K562 (cell line): ENCODE results near the gene SRGAP3. TPM values are rescaled to one million over a fixed set of nuclear protein-coding genes. Genes with fewer than 3 reads are reported as not detected.
A peak's percentile ranks its signal among the peaks of the same experiment; 100 is the strongest.

Experiments used
- ATAC-seq: fragments of 200-7000 bp; cut with Tn5 transposase; 3 replicates; pipeline ENCODE4 v1.9.1; 2020; ENCODE audit warnings: moderate library complexity
- BruUV-seq: library from RNA; stranded (reverse); fragments of 400-500 nt; replicated peaks from 2 replicates; lab custom pipeline; 2021; lab: Mats Ljungman, UMichigan
- CTCF ChIA-PET: fragments of 300-600 bp; formaldehyde crosslinking; extraction: SDS; loops from one replicate; lab custom pipeline; 2021; ENCODE audit warnings: low intra/inter-chr PET ratio; lab: Yijun Ruan, JAX
- POLR2A ChIA-PET: fragments of 300-600, 350-650 bp; sonication (Branson Sonifier 250); formaldehyde crosslinking; extraction: SDS; loops from one replicate; lab custom pipeline; 2021; ENCODE audit warnings: antibody characterized with exemption, inconsistent platforms; lab: Yijun Ruan, JAX
- DNase-seq, 4 experiments: peaks; one replicate each; pipeline versions ENCODE4 v3.0.0 to v3.0.0-alpha.2; 2011 to 2018; ENCODE audit warnings: low spot score in 3 of 4, mixed read lengths in 3 of 4; ENCODE audit errors: extremely low read depth in 1 of 4
- FAIRE-seq: peaks from 2 replicates; lab custom pipeline; 2011; peaks lifted over from hg19 to GRCh38; lab: Jason Lieb, UNC
- H2AFZ ChIP-seq: 2 replicates; pipeline ENCODE4 v1.6.0; 2011; ENCODE audit warnings: low read depth, low read length, control low read depth, inconsistent platforms
- H3K27ac ChIP-seq: fragments of 200-600 bp; 3 replicates; pipeline ENCODE4 v1.8.0; 2011; ENCODE audit warnings: low read depth, mild to moderate bottlenecking, control low read depth, inconsistent platforms, low read length, moderate library complexity, mixed read lengths; ENCODE audit errors: extremely low read depth
- H3K27me3 ChIP-seq, 2 experiments: fragments of 300-600 bp in 1 of 2; 2 replicates in 1 of 2; 3 replicates in 1 of 2; pipeline versions ENCODE4 v1.6.0 to v1.8.0; 2011; ENCODE audit warnings: inconsistent platforms in 2 of 2, low read length in 2 of 2, mild to moderate bottlenecking in 1 of 2, mixed read lengths in 1 of 2, moderate library complexity in 1 of 2; ENCODE audit not compliant: control insufficient read depth in 2 of 2, insufficient read depth in 2 of 2
- H3K36me3 ChIP-seq: fragments of 300-600 bp; 3 replicates; pipeline ENCODE4 v1.8.0; 2011; ENCODE audit warnings: mild to moderate bottlenecking, low read length, inconsistent platforms; ENCODE audit not compliant: control insufficient read depth, insufficient read depth
- H3K4me1 ChIP-seq, 2 experiments: fragments of 200-600 bp in 1 of 2; replicated peaks in 1 of 2; 2 replicates in 1 of 2; 3 replicates in 1 of 2; pipeline versions ENCODE4 v1.5.1 to v1.8.0; 2011; ENCODE audit warnings: inconsistent platforms in 2 of 2, low read length in 2 of 2, mild to moderate bottlenecking in 1 of 2, mixed read lengths in 1 of 2, moderate library complexity in 1 of 2; ENCODE audit not compliant: control insufficient read depth in 2 of 2, insufficient read depth in 2 of 2
- H3K4me2 ChIP-seq: 2 replicates; pipeline ENCODE4 v1.6.1; 2011; ENCODE audit warnings: low read length, control low read depth, inconsistent platforms, mixed read lengths; ENCODE audit not compliant: insufficient read depth
- H3K4me3 ChIP-seq: fragments of 200-600 bp; sonication (generic), shearing (Covaris generic); 2 replicates; pipeline ENCODE4 v1.5.1; 2016; ENCODE audit warnings: control low read depth, inconsistent platforms
- H3K79me2 ChIP-seq: fragments of 200-600 bp; 3 replicates; pipeline ENCODE4 v1.8.0; 2011; ENCODE audit warnings: low read length, inconsistent platforms; ENCODE audit not compliant: control insufficient read depth, insufficient read depth
- H3K9ac ChIP-seq, 2 experiments: 2 replicates each; pipeline versions ENCODE4 v1.6.0 to v1.6.1; 2011; ENCODE audit warnings: low read depth in 2 of 2, low read length in 2 of 2, control low read depth in 1 of 2, inconsistent platforms in 1 of 2, mild to moderate bottlenecking in 1 of 2, mixed read lengths in 1 of 2; ENCODE audit not compliant: insufficient read depth in 1 of 2
- H3K9me1 ChIP-seq: one replicate; pipeline ENCODE4 v1.6.0; 2011; ENCODE audit warnings: inconsistent platforms, mild to moderate bottlenecking, low read length, moderate library complexity; ENCODE audit not compliant: control insufficient read depth, insufficient read depth
- H3K9me3 ChIP-seq: replicated peaks from 2 replicates; pipeline ENCODE4 v1.5.1; 2011; ENCODE audit warnings: low read depth, low read length, inconsistent platforms; ENCODE audit not compliant: control insufficient read depth, insufficient read depth
- H4K20me1 ChIP-seq: replicated peaks from 2 replicates; pipeline ENCODE4 v1.6.1; 2011; ENCODE audit warnings: low read length, inconsistent platforms, mixed read lengths; ENCODE audit not compliant: control insufficient read depth, insufficient read depth
- EGR1 ChIP-seq: fragments of 450-650 bp; conservative IDR thresholded peaks from 2 replicates; pipeline ENCODE4 v1.6.1; 2017; ENCODE audit warnings: mild to moderate bottlenecking
- HDAC3 ChIP-seq: fragments of 450-650 bp; IDR thresholded peaks from 2 replicates; pipeline ENCODE4 v1.6.1; 2018; ENCODE audit warnings: borderline replicate concordance, mild to moderate bottlenecking, moderate library complexity; ENCODE audit not compliant: partially characterized antibody
- MAFG ChIP-seq: fragments of 450-650 bp; conservative IDR thresholded peaks from 2 replicates; pipeline ENCODE4 v1.6.1; 2016; ENCODE audit warnings: missing genetic modification characterization, missing compliant biosample characterization
- MEIS2 ChIP-seq: fragments of 450-650 bp; IDR thresholded peaks from 2 replicates; pipeline ENCODE4 v1.6.1; 2014; ENCODE audit warnings: mild to moderate bottlenecking; ENCODE audit not compliant: partially characterized antibody
- MYC ChIP-seq, 2 experiments: fragments of 250-450 bp in 1 of 2; sonication (Bioruptor Pico) in 1 of 2; IDR thresholded peaks; 2 replicates each; pipeline versions ENCODE4 v1.5.1 to v1.6.1; 2012 to 2021; ENCODE audit warnings: low read depth in 2 of 2, borderline replicate concordance in 1 of 2, improper control_type of control experiment in 1 of 2, low read length in 1 of 2, mild to moderate bottlenecking in 1 of 2, moderate library complexity in 1 of 2
- NUFIP1 ChIP-seq: fragments of 450-650 bp; IDR thresholded peaks from 2 replicates; pipeline ENCODE4 v1.6.1; 2018; ENCODE audit not compliant: partially characterized antibody
- PHB ChIP-seq: fragments of 250-450 bp; sonication (Bioruptor Pico); IDR thresholded peaks from 2 replicates; pipeline ENCODE4 v1.5.0; 2021
- SMARCB1 ChIP-seq: IDR thresholded peaks from 2 replicates; pipeline ENCODE4 v1.6.1; 2011; ENCODE audit warnings: improper control_type of control experiment, low read depth; ENCODE audit not compliant: insufficient read length
- TGIF2 ChIP-seq: sonication (generic); formaldehyde crosslinking; IDR thresholded peaks from 2 replicates; pipeline ENCODE4 v1.8.1; 2022; ENCODE audit warnings: mild to moderate bottlenecking, missing genetic modification reagents, moderate library complexity
- WGBS: fragments of 100-300 bp; shearing (Covaris generic); methylation state at CpG from one replicate; pipeline ENCODE4 v1.1.6; 2016; ENCODE audit warnings: low coverage, mixed read lengths; ENCODE audit not compliant: insufficient coverage; ENCODE audit errors: missing lambda C conversion rate; 5-methylcytosine and 5-hydroxymethylcytosine counted together
- in situ Hi-C: fragments of 300-500 bp; cut with MboI; formaldehyde crosslinking; loops from 4 replicates; pipeline ENCODE4 v1.15.0; 2018; ENCODE audit warnings: inconsistent platforms, mixed read lengths
- intact Hi-C: fragments of 100-400 bp; cut with micrococcal nuclease; formaldehyde crosslinking; loops from 2 replicates; pipeline ENCODE4 v1.14.2; 2022
- polyA plus RNA-seq, 8 experiments: library from polyadenylated mRNA; depleted of rRNA in 4 of 8; stranded (reverse) in 5 of 8; unstranded in 3 of 8; fragments of >200 nt; fragmentation: Nextera tagmentation in 2 of 8; fragmentation: Illumina TruSeq in 1 of 8; extraction: Ambion mirVana in 2 of 8; extraction: Trizol in 1 of 8; gene quantifications; 2 replicates each; pipeline versions ENCODE4 v1.2.1 to v1.2.3, GENCODE V29; 2011 to 2014; ENCODE audit warnings: inconsistent platforms in 1 of 8, missing spikeins in 1 of 8
- total RNA-seq, 7 experiments: library from RNA; depleted of rRNA in 6 of 7; stranded (reverse); fragments of >200 nt in 6 of 7; fragmentation: Illumina TruSeq in 2 of 7; extraction: Trizol in 2 of 7; gene quantifications; 2 replicates each; pipeline versions ENCODE4 v1.2.1 to v1.2.3, GENCODE V29; 2011 to 2021; ENCODE audit warnings: low replicate concordance in 1 of 7
- TF ChIP-seq, protein P1 (sequence below): sonication (generic); formaldehyde crosslinking; IDR thresholded peaks from 2 replicates; pipeline ENCODE4 v1.8.0; 2023; ENCODE audit warnings: mild to moderate bottlenecking, missing genetic modification reagents
- TF ChIP-seq, protein P2 (sequence below): fragments of 450-650 bp; IDR thresholded peaks from 2 replicates; pipeline ENCODE4 v1.6.1; 2016
- TF ChIP-seq, protein P3 (sequence below), 2 experiments: IDR thresholded peaks in 1 of 2; conservative IDR thresholded peaks in 1 of 2; 2 replicates each; pipeline ENCODE4 v1.6.1; 2016; ENCODE audit warnings: low read depth in 2 of 2, mild to moderate bottlenecking in 1 of 2, missing compliant biosample characterization in 1 of 2, missing genetic modification characterization in 1 of 2, moderate library complexity in 1 of 2
- TF ChIP-seq, protein P4 (sequence below): sonication (generic); formaldehyde crosslinking; IDR thresholded peaks from 2 replicates; pipeline ENCODE4 v1.8.1; 2023; ENCODE audit warnings: mild to moderate bottlenecking, missing genetic modification reagents

SRGAP3 gene
- total and polyA plus RNA-seq, 9 of the 15 experiments (the other 6 are each of a cell fraction or from before 2014, with no cell fraction given) = 0.11 to 0.85 (median 0.35) TPM; not detected in 2

DNA sequence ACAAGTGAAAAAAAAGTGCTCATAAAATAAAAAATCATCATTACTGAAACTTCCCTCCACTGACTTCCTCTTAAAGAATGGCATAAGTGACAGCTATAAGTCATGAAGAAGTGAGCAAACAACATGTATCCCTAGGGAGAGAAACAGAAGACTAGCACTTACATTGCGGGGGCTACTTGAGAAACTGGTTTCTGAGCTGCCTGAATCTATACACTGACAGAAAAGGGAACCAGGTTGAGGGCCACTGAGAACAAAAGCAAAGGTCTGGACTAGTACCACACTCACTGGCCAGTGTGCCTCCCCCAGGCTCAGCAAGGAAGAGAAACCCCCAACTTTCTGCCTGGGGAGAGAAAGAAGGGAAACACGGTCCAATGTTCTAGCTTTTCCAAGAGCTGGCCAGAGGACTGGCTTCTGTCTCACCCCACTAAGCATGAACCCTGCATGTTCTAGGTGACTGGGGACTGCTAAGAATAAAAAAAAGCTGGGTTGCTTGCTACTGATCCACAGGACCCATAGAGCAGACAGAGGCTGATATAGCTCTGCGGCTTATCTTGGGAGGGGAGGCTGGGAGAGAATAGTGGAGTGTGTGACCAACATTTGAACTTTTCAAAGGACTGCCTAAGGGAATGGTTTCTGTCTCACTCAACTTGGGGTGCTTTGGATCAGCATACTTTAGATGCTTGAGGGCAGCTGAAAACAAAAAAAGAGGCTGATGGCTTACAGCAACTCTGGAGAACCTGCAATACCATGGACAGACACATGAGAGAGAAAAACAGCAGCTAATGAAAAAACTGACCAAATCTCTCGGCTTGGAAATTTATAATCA is 294.3 kb downstream of the SRGAP3 start:
- BruUV-seq = no TSS peak
- Histone ChIP-seq H3K4me1 (peaks cover 4 to 5% of the 10 kb centered on the region in 2 experiments; a peak in 3 of 5 replicates), H3K9me1 (no peaks in the 10 kb centered on the region), H3K4me3 (no peak overlapping the region), H3K9ac (peak overlapping the region in 1 of 2 experiments; percentile 76; a peak in 2 of 4 replicates), H3K79me2 (peaks cover 97% of the 10 kb centered on the region), H2AFZ (no peak overlapping the region), H4K20me1 (peaks cover 12% of the 10 kb centered on the region), H3K4me2 (no peak overlapping the region; the same call in 1 of the 2 replicates), H3K27ac (0 out of 3 replicates have a peak overlapping the region, but pooled peaks have one; percentile 9), H3K9me3 (no peaks in the 10 kb centered on the region), H3K36me3 (peaks cover 55% of the 10 kb centered on the region; the same call in 2 of the 3 replicates), H3K27me3 (no peaks in the 10 kb centered on the region)
- peak in 2 of 4 experiments; percentile 34 to 39 for DNase-seq
- peak; percentile 81 for ATAC-seq
- ChIA-PET CTCF (no interaction called here), POLR2A (interaction anchor here (0.7 to 1.2 kb wide), 6 partner anchors 10 to 442 kb away, joined by 3 to 4 read pairs (median 4); partner anchors contain the start of genes SETD5 and THUMPD3)
- WGBS = 65% methylated on average over 3 of the region's 4 CpGs
- no peak for FAIRE-seq
- in situ Hi-C loops (no loop called here), intact Hi-C loops (no loop called here)
- TF ChIP-seq, protein P1, sequence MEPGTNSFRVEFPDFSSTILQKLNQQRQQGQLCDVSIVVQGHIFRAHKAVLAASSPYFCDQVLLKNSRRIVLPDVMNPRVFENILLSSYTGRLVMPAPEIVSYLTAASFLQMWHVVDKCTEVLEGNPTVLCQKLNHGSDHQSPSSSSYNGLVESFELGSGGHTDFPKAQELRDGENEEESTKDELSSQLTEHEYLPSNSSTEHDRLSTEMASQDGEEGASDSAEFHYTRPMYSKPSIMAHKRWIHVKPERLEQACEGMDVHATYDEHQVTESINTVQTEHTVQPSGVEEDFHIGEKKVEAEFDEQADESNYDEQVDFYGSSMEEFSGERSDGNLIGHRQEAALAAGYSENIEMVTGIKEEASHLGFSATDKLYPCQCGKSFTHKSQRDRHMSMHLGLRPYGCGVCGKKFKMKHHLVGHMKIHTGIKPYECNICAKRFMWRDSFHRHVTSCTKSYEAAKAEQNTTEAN = no peak
- 0 out of 2 replicates have a peak, but pooled peaks have one; percentile 36 for TF ChIP-seq TGIF2 (CRISPR knock-in tag)
- no peak for TF ChIP-seq MAFG (tag)
- TF ChIP-seq, protein P2, sequence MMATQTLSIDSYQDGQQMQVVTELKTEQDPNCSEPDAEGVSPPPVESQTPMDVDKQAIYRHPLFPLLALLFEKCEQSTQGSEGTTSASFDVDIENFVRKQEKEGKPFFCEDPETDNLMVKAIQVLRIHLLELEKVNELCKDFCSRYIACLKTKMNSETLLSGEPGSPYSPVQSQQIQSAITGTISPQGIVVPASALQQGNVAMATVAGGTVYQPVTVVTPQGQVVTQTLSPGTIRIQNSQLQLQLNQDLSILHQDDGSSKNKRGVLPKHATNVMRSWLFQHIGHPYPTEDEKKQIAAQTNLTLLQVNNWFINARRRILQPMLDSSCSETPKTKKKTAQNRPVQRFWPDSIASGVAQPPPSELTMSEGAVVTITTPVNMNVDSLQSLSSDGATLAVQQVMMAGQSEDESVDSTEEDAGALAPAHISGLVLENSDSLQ = peak; percentile 47; the same call in 1 of the 2 replicates
- peak; percentile 58 for TF ChIP-seq MEIS2
- TF ChIP-seq, protein P3, sequence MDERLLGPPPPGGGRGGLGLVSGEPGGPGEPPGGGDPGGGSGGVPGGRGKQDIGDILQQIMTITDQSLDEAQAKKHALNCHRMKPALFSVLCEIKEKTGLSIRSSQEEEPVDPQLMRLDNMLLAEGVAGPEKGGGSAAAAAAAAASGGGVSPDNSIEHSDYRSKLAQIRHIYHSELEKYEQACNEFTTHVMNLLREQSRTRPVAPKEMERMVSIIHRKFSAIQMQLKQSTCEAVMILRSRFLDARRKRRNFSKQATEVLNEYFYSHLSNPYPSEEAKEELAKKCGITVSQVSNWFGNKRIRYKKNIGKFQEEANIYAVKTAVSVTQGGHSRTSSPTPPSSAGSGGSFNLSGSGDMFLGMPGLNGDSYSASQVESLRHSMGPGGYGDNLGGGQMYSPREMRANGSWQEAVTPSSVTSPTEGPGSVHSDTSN (CRISPR knock-in tag; IDR thresholded peaks at IDR 0.05; ENCODE audit: low read depth) = no peak
- TF ChIP-seq, protein P3 (tag; conservative IDR thresholded peaks at IDR 0.05; ENCODE audit: low read depth) = peak; percentile 70
- TF ChIP-seq SMARCB1 = no peak
- TF ChIP-seq MYC (IDR thresholded peaks at IDR 0.05; ENCODE audit: low read depth, low read length) = no peak
- TF ChIP-seq MYC (CRISPR knock-in tag; IDR thresholded peaks at IDR 0.05; ENCODE audit: borderline replicate concordance, low read depth) = no peak
- no peak for TF ChIP-seq NUFIP1
- TF ChIP-seq, protein P4, sequence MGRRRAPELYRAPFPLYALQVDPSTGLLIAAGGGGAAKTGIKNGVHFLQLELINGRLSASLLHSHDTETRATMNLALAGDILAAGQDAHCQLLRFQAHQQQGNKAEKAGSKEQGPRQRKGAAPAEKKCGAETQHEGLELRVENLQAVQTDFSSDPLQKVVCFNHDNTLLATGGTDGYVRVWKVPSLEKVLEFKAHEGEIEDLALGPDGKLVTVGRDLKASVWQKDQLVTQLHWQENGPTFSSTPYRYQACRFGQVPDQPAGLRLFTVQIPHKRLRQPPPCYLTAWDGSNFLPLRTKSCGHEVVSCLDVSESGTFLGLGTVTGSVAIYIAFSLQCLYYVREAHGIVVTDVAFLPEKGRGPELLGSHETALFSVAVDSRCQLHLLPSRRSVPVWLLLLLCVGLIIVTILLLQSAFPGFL (CRISPR knock-in tag) = 0 out of 2 replicates have a peak, but pooled peaks have one; percentile 54
- TF ChIP-seq PHB (CRISPR knock-in tag) = no peak
- no peak for TF ChIP-seq EGR1
- no peak for TF ChIP-seq HDAC3
